GM19035 (cell line): ENCODE measurements around the gene RALGDS.
"Not testable (repeated sequence)": the region's sequence is repeated elsewhere in the genome, so short reads cannot be mapped to it uniquely, and the experiment has no call there.

Experiments used
- ATAC-seq: cut with Tn5 transposase; IDR thresholded peaks from one replicate; pipeline ENCODE4 v1.9.1; 2021; ENCODE audit not compliant: unreplicated experiment

The RALGDS gene

DNA sequence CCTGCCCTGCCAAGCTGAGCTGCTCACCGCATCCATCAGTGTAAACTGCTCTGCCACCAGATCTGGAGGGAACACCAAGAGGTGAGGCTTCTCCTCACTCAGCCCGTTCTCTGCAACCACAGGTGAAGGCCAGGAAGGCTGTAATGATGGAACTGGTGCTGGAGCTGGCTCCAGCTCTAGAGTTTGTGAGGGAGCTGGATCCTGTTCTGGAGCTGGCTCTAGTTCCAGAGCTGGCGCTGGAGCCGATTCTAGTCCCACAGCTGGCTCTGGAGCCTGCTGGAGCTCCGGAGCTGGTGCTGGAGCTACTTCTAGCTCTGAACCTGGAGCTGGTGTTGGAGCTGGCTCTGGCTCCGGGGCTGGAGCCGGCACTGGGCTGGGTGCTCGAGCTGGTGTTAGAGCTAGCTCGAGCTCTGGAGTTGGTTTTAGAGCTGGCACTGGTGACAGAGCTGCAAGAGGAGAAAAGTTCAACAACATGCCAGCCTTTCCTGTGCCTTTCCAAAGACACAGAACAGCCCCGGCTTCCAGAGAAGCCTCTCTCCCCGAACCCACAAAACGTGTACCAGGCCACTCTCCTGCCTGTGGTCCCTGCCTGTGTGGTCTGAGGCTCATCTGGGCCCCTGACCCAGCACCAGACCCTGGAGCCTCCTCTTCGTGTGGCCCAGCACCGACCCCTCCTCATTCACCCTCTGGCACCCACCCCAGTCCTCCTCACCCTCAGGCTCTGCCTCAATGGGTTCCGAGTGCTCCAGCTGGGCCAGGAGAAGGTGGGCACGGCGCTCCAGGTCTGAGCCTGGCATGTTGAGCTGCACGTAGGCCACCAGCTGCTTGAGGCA, 12.9 kb downstream of the RALGDS start:
- no peak for ATAC-seq

GRCh38 chr9:133107245-133107722, 13.8 kb downstream of the RALGDS start:
- ATAC-seq: no peak

GRCh38 chr9:133106511-133107244, 14.4 kb downstream of the RALGDS start:
- no peak for ATAC-seq

- no peak for ATAC-seq
These were observed 15.6 kb downstream of the RALGDS start for GRCh38 chr9:133105461-133105770.

DNA sequence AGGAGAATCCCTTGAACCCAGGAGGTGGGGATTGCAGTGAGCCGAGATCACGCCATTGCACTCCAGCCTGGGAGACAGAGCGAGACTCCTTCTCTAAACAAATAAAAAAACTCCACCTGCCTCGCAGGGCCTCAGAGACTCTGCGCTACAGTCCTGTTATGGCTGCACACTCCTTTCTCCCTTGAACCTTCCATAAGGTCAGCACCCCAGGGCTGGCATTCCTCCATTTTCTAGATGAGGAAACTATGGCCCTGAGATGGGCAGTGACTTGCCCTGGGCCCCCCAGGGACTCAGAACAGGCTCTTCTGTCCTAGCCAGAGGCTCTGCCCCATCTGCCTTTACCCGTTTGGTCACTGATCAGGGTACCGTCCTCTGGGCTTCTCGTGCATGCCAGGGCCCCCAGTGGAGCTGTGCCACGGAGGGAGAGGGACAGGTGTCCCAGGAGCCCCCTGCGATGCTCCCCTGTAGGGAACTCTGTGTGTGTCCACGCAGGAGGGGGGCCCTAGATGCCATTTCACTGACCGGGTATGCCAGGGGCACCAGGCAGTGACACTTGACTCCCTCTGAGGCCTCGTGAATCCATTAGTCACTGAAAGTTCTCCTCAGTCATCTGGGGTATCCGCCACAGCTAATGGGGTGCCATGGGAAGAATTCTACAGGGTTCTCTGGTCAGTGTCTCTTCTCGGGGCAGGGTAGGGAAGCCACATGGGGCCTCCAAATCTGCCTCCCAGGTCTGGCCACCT, 16.2 kb downstream of the RALGDS start:
- no peak for ATAC-seq

GRCh38 chr9:133103987-133104505, 17.0 kb downstream of the RALGDS start:
- no peak for ATAC-seq

- ATAC-seq: no peak
These were observed 17.7 kb downstream of the RALGDS start for GRCh38 chr9:133103183-133103986.

DNA sequence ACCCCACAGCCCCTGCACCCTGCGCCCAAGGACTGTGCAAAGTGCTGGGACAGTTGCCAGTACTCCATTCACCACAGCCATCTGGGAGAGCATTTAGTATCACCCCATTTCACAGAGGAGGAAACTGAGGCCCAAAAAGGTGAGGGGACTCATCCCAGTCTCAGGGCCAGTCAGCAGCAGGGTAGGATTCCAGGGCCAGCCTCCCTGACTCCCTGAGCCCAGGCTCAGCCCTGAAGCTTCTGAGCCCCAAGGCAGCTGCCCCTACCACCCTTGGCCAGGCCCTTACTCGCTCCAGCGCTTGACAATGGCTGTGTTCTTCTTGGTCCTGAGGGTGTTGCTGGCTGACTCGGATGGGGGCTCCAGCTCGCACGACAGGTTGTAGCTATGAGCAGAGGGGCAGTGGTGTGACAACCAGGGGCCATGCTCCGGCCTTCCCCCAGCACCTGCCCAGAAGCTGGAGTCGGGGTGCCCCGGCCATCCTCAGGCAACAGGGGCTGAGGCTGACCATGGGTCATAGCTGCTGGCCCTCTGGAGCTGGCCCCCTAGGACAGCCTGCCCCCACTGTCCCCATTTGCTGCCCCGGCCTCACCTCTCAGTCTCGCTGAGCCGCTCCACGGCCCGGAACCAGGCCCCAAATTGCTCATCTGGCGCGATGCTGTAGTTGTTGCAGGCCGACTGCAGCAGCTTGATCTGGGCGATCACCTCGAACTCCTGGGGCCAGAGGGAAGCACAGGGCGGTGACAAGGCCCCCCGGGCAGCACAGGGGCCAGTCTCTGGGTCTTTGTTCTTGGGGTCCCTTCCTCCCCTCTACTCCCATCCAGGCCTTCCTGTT, 18.6 kb downstream of the RALGDS start:
- ATAC-seq: no peak

DNA sequence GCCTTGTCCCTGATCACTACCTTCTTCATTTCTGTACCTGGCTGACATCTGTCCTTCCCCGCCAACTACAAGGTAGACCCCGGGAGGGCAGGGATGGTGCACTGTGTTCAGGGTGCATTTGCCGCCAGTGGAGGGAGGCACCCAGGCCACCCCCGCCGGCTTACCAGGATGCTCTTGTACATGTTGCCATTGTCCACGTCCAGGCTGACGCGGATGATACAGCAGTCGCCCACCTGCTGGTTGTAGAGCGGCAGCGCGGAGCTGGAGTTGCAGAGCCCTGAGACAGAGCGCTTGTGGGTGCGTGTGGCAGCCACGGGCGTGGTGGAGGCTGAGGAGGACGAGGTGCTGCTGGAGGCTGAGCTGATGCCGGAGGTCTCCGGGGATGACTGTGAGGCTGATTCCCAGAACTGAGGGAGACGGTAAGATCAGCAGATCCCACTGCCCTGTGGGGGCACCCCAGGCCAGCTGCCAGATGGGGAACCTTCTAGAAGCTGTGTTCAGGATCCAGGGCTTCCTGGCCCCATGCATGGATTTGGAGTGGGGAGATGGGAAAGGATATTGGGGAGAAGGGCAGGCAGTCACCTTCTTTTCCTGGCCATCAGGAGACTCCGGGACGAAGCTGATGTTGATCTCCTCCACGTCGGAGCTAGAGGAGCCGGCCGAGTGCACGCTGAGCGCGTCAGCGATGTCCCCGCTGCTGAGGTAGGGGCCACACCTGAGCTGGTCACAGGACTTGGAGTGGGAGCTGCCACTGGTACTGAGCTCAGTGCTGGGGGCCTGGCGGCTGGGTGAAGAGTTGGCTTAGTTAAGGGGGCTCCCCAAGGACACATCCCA, 19.5 kb downstream of the RALGDS start:
- ATAC-seq: no peak

DNA sequence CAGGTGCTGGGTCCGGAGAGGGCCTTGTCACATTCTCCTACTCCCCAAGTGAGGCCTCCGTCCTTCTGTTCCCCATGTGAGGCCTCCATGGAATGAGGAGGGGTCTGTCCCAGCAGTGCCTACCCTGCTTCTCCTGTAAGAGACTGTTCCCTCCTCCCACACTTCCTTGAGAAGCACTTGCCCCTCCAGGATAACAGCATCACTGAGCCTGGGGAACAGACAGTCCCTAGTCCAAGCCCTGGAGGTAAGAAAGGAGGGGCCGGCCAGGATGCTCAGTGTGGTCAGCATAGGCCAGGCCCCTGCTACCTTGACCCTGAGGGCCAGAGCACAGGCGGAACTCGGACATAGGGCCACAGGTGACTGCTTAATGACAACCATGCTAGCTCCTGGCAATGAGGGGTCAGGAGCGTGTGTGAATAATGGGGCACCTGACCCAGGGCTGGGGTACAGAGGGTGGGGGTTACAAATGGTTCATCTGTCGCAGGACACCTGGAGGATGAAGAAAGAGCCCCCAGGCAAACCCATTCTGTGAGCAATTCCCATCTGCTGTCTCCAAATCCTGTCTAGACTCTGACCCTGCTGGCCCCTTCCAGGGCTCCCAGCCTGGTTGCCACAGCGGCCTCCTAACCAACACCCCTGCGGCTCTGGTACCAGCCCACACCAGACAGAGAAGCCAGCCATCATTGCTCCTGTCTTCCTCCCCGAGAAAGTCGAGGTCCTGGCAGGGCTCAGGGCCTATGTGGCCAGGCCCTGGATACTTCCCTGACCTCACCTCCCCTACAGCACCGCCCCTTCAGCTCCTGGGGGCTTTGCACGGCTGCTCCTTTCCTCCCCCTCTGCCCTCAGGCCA, 20.3 kb downstream of the RALGDS start:
- ATAC-seq: no peak

- ATAC-seq: no peak
These were observed 21.1 kb downstream of the RALGDS start for GRCh38 chr9:133099726-133100505.

- ATAC-seq: no peak
These were observed 22.2 kb downstream of the RALGDS start for GRCh38 chr9:133098871-133099270.

DNA sequence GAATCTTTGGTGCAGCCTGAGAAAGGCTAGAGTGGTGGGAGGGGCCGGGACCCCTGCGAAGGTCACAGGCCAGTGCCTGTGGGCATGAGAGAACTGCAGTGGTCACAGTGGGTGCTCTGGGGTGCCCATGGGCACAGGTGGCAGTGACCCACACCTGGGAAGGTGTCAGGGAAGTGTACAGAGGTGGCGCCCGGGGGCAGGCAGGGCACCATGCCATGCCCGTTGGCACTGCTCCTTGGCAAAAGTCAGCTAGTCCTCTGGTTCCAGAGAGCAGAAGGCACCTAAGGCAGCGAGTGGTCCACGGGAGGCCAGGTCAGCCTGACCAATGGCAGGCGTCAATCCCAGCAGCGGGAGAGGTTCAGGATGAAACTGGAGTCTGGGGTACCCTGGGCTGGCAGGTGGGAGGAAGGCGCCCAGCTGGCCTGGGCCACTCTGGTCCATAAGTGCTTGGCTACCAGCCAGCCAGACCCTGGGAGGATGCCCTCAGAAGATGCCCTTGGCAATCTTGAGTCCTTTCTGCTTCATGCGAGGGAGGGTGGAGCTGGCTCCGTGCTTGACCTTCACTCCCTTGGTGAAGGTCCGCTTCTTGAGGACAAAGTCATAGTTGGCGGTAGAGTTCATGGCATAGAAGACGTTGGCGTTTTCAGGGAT, 22.8 kb downstream of the RALGDS start:
- ATAC-seq: no peak

DNA sequence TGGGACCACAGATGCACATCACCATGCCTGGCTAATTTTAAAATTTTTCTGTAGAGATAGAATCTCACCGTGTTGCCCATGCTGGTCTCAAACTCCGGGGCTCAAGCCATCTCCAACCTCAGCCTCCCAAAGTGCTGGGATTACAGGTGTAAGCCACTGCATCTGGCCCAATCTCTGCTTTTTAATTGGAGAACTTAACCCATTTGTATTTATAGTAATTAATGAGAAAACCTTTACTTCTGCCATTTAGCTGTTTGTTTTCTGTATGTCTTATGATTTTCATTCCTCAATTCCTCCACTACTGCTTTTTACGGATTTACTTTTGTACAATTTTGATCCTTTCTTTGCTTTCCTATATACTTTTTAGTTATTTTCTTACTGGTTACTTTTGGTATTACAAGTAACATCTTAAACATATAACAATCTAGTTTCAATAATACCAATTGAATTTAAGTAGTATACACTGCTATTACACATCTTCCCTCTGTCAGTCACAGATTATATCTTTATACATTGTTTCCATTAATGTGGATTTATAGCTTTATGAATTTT, 26.1 kb downstream of the RALGDS start:
- no peak for ATAC-seq

DNA sequence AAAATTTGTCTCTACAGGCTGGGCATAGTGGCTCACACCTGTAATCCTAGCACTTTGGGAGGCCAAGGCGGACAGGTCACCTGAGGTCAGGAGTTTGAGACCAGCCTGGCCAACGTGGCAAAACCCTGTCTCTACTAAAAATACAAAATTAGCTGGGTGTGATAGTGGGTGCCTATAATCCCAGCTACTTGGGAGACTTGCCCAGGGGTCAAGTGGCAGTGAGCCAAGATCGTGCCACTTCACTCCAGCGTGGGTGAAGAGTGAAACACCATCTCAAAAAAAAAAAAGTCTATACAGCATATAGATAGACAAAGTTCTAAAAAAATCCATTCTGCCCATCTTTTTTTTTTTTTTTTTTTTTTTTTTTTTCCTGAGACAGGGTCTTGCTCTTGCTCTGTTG, 26.7 kb downstream of the RALGDS start:
- ATAC-seq: not testable (repeated sequence)

GRCh38 chr9:133090752-133091385, 30.2 kb downstream of the RALGDS start:
- no peak for ATAC-seq
